K562 (cell line): ENCODE data around the gene CCDC47. TPM values are rescaled to one million over a fixed set of nuclear protein-coding genes. Genes with fewer than 3 reads are reported as not detected.

Experiments used
- DNMT1 ChIP-seq: fragments of 450-650 bp; IDR thresholded peaks from 2 replicates; pipeline ENCODE4 v1.6.1; 2016; ENCODE audit warnings: antibody characterized with exemption, mild to moderate bottlenecking
- DPF2 ChIP-seq: fragments of 450-650 bp; IDR thresholded peaks from 2 replicates; pipeline ENCODE4 v1.6.1; 2016
- FOXA3 ChIP-seq, 2 experiments: fragments of 450-650 bp in 1 of 2; sonication (generic) in 1 of 2; formaldehyde crosslinking; IDR thresholded peaks in 1 of 2; conservative IDR thresholded peaks in 1 of 2; 2 replicates each; pipeline versions ENCODE4 v1.4.0 to v1.8.0; 2020 to 2022; ENCODE audit warnings: mild to moderate bottlenecking in 2 of 2, missing genetic modification reagents in 1 of 2
- HMG20A ChIP-seq: fragments of 450-650 bp; formaldehyde crosslinking; conservative IDR thresholded peaks from 2 replicates; pipeline ENCODE4 v1.4.0; 2020; ENCODE audit warnings: mild to moderate bottlenecking, mixed read lengths
- KLF1 ChIP-seq: fragments of 450-650 bp; IDR thresholded peaks from 2 replicates; pipeline ENCODE4 v1.6.1; 2016; ENCODE audit warnings: missing genetic modification characterization, missing compliant biosample characterization
- PHF8 ChIP-seq: fragments of 200-600 bp; sonication (generic); IDR thresholded peaks from 2 replicates; pipeline ENCODE4 v1.6.1; 2012; ENCODE audit warnings: mixed run types, mild to moderate bottlenecking, inconsistent platforms, low read length, moderate library complexity, borderline replicate concordance
- POLR2B ChIP-seq: fragments of 450-650 bp; IDR thresholded peaks from 2 replicates; pipeline ENCODE4 v1.6.1; 2018; ENCODE audit warnings: low read depth; ENCODE audit not compliant: partially characterized antibody
- SIN3A ChIP-seq, 2 experiments: fragments of 150-350 bp in 1 of 2; IDR thresholded peaks; 2 replicates each; pipeline ENCODE4 v1.6.1; 2011 to 2016; ENCODE audit warnings: borderline replicate concordance in 2 of 2, low read depth in 2 of 2, low read length in 2 of 2, mild to moderate bottlenecking in 2 of 2, moderate library complexity in 2 of 2; ENCODE audit not compliant: control insufficient read depth in 1 of 2
- ZNF133 ChIP-seq: fragments of 250-450 bp; sonication (Bioruptor Pico); IDR thresholded peaks from 2 replicates; pipeline ENCODE4 v1.4.0; 2020; ENCODE audit warnings: mild to moderate bottlenecking
- ZNF263 ChIP-seq: sonication (generic); formaldehyde crosslinking; IDR thresholded peaks from 2 replicates; pipeline ENCODE4 v1.8.0; 2022; ENCODE audit warnings: mild to moderate bottlenecking, missing genetic modification reagents, borderline replicate concordance
- polyA plus RNA-seq, 8 experiments: library from polyadenylated mRNA; depleted of rRNA in 4 of 8; stranded (reverse) in 5 of 8; unstranded in 3 of 8; fragments of >200 nt; fragmentation: Nextera tagmentation in 2 of 8; fragmentation: Illumina TruSeq in 1 of 8; extraction: Ambion mirVana in 2 of 8; extraction: Trizol in 1 of 8; gene quantifications; 2 replicates each; pipeline versions ENCODE4 v1.2.1 to v1.2.3, GENCODE V29; 2011 to 2014; ENCODE audit warnings: inconsistent platforms in 1 of 8, missing spikeins in 1 of 8
- total RNA-seq, 7 experiments: library from RNA; depleted of rRNA in 6 of 7; stranded (reverse); fragments of >200 nt in 6 of 7; fragmentation: Illumina TruSeq in 2 of 7; extraction: Trizol in 2 of 7; gene quantifications; 2 replicates each; pipeline versions ENCODE4 v1.2.1 to v1.2.3, GENCODE V29; 2011 to 2021; ENCODE audit warnings: low replicate concordance in 1 of 7
- TF ChIP-seq, protein P1 (sequence below): fragments of 450-650 bp; IDR thresholded peaks from 2 replicates; pipeline ENCODE4 v1.6.1; 2016; ENCODE audit warnings: mild to moderate bottlenecking
- TF ChIP-seq, protein P2 (sequence below): fragments of 450-650 bp; IDR thresholded peaks from 2 replicates; pipeline ENCODE4 v1.6.1; 2016; ENCODE audit warnings: missing biosample characterization, missing genetic modification characterization
- TF ChIP-seq, protein P3 (sequence below): sonication (generic); formaldehyde crosslinking; IDR thresholded peaks from 2 replicates; pipeline ENCODE4 v1.9.0; 2022; ENCODE audit warnings: mild to moderate bottlenecking, missing genetic modification reagents
- TF ChIP-seq, protein P4 (sequence below): sonication (generic); formaldehyde crosslinking; IDR thresholded peaks from 2 replicates; pipeline ENCODE4 v1.8.0; 2023; ENCODE audit warnings: missing genetic modification reagents, mild to moderate bottlenecking, borderline replicate concordance
- TF ChIP-seq, protein P5 (sequence below): sonication (generic); formaldehyde crosslinking; IDR thresholded peaks from 2 replicates; pipeline ENCODE4 v1.4.0; 2020; ENCODE audit warnings: mild to moderate bottlenecking, missing genetic modification reagents

CCDC47 gene
- total and polyA plus RNA-seq, 9 of the 15 experiments (the other 6 are each of a cell fraction or from before 2014, with no cell fraction given): 15.5 to 162 (median 122) TPM

DNA sequence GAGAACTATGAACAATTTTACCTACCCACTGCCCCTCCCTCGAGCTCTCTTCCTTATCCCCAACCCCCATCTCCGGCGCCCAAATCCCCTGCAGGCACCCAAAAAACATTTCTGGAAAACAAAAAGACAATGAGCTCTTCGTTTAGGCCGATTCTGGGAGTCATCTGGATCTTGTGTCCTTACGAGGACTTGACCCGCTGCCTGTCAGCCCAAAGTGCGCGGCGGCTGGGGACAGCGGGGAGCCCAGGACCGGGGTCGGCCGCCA, 32.3 kb downstream of the CCDC47 start (continued):
- TF ChIP-seq, protein P1, sequence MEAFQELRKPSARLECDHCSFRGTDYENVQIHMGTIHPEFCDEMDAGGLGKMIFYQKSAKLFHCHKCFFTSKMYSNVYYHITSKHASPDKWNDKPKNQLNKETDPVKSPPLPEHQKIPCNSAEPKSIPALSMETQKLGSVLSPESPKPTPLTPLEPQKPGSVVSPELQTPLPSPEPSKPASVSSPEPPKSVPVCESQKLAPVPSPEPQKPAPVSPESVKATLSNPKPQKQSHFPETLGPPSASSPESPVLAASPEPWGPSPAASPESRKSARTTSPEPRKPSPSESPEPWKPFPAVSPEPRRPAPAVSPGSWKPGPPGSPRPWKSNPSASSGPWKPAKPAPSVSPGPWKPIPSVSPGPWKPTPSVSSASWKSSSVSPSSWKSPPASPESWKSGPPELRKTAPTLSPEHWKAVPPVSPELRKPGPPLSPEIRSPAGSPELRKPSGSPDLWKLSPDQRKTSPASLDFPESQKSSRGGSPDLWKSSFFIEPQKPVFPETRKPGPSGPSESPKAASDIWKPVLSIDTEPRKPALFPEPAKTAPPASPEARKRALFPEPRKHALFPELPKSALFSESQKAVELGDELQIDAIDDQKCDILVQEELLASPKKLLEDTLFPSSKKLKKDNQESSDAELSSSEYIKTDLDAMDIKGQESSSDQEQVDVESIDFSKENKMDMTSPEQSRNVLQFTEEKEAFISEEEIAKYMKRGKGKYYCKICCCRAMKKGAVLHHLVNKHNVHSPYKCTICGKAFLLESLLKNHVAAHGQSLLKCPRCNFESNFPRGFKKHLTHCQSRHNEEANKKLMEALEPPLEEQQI: no peak
- TF ChIP-seq KLF1: no peak
- TF ChIP-seq POLR2B: no peak
- TF ChIP-seq ZNF263 (CRISPR knock-in tag): no peak
- TF ChIP-seq, protein P2, sequence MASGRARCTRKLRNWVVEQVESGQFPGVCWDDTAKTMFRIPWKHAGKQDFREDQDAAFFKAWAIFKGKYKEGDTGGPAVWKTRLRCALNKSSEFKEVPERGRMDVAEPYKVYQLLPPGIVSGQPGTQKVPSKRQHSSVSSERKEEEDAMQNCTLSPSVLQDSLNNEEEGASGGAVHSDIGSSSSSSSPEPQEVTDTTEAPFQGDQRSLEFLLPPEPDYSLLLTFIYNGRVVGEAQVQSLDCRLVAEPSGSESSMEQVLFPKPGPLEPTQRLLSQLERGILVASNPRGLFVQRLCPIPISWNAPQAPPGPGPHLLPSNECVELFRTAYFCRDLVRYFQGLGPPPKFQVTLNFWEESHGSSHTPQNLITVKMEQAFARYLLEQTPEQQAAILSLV (tag): no peak
- TF ChIP-seq DPF2: 0 out of 2 replicates have a peak, but pooled peaks have one; percentile 14
- TF ChIP-seq HMG20A (CRISPR knock-in tag): no peak
- TF ChIP-seq, protein P3, sequence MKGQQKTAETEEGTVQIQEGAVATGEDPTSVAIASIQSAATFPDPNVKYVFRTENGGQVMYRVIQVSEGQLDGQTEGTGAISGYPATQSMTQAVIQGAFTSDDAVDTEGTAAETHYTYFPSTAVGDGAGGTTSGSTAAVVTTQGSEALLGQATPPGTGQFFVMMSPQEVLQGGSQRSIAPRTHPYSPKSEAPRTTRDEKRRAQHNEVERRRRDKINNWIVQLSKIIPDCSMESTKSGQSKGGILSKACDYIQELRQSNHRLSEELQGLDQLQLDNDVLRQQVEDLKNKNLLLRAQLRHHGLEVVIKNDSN (CRISPR knock-in tag): 0 out of 2 replicates have a peak, but pooled peaks have one; percentile 2
- no peak for TF ChIP-seq DNMT1
- TF ChIP-seq, protein P4, sequence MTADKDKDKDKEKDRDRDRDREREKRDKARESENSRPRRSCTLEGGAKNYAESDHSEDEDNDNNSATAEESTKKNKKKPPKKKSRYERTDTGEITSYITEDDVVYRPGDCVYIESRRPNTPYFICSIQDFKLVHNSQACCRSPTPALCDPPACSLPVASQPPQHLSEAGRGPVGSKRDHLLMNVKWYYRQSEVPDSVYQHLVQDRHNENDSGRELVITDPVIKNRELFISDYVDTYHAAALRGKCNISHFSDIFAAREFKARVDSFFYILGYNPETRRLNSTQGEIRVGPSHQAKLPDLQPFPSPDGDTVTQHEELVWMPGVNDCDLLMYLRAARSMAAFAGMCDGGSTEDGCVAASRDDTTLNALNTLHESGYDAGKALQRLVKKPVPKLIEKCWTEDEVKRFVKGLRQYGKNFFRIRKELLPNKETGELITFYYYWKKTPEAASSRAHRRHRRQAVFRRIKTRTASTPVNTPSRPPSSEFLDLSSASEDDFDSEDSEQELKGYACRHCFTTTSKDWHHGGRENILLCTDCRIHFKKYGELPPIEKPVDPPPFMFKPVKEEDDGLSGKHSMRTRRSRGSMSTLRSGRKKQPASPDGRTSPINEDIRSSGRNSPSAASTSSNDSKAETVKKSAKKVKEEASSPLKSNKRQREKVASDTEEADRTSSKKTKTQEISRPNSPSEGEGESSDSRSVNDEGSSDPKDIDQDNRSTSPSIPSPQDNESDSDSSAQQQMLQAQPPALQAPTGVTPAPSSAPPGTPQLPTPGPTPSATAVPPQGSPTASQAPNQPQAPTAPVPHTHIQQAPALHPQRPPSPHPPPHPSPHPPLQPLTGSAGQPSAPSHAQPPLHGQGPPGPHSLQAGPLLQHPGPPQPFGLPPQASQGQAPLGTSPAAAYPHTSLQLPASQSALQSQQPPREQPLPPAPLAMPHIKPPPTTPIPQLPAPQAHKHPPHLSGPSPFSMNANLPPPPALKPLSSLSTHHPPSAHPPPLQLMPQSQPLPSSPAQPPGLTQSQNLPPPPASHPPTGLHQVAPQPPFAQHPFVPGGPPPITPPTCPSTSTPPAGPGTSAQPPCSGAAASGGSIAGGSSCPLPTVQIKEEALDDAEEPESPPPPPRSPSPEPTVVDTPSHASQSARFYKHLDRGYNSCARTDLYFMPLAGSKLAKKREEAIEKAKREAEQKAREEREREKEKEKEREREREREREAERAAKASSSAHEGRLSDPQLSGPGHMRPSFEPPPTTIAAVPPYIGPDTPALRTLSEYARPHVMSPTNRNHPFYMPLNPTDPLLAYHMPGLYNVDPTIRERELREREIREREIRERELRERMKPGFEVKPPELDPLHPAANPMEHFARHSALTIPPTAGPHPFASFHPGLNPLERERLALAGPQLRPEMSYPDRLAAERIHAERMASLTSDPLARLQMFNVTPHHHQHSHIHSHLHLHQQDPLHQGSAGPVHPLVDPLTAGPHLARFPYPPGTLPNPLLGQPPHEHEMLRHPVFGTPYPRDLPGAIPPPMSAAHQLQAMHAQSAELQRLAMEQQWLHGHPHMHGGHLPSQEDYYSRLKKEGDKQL (CRISPR knock-in tag): no peak
- TF ChIP-seq PHF8: no peak
- TF ChIP-seq SIN3A (IDR thresholded peaks at IDR 0.05; ENCODE audit: borderline replicate concordance in 2 of 2, control insufficient read depth in 1 of 2, low read depth in 2 of 2, low read length in 2 of 2): 0 out of 4 replicates have a peak, but pooled peaks of 1 of the 2 experiments have one; percentile 5
- TF ChIP-seq ZNF133 (CRISPR knock-in tag): no peak
- TF ChIP-seq FOXA3 (CRISPR knock-in tag; conservative IDR thresholded peaks at IDR 0.05 in 1 of 2, IDR thresholded peaks at IDR 0.05 in 1 of 2): peak in 1 of 2 experiments; percentile 44; a peak in 1 of 4 replicates
- TF ChIP-seq, protein P5, sequence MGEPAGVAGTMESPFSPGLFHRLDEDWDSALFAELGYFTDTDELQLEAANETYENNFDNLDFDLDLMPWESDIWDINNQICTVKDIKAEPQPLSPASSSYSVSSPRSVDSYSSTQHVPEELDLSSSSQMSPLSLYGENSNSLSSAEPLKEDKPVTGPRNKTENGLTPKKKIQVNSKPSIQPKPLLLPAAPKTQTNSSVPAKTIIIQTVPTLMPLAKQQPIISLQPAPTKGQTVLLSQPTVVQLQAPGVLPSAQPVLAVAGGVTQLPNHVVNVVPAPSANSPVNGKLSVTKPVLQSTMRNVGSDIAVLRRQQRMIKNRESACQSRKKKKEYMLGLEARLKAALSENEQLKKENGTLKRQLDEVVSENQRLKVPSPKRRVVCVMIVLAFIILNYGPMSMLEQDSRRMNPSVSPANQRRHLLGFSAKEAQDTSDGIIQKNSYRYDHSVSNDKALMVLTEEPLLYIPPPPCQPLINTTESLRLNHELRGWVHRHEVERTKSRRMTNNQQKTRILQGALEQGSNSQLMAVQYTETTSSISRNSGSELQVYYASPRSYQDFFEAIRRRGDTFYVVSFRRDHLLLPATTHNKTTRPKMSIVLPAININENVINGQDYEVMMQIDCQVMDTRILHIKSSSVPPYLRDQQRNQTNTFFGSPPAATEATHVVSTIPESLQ (CRISPR knock-in tag): 0 out of 2 replicates have a peak, but pooled peaks have one; percentile 49
